ENCODE data around the gene R3HCC1L. TPM values are rescaled to one million over a fixed set of nuclear protein-coding genes. Genes with fewer than 3 reads are reported as not detected.

R3HCC1L gene
- total and polyA plus RNA-seq, 9 of the 15 experiments (the other 6 are each of a cell fraction or from before 2014, with no cell fraction given), result 9.1 to 17.8 (median 12.6) TPM

- TF ChIP-seq, protein P1, sequence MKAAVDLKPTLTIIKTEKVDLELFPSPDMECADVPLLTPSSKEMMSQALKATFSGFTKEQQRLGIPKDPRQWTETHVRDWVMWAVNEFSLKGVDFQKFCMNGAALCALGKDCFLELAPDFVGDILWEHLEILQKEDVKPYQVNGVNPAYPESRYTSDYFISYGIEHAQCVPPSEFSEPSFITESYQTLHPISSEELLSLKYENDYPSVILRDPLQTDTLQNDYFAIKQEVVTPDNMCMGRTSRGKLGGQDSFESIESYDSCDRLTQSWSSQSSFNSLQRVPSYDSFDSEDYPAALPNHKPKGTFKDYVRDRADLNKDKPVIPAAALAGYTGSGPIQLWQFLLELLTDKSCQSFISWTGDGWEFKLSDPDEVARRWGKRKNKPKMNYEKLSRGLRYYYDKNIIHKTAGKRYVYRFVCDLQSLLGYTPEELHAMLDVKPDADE (conservative IDR thresholded peaks at IDR 0.05; ENCODE audit: control insufficient read depth, low read depth, low read length), result no peak
- TF ChIP-seq NCOA6 (IDR thresholded peaks at IDR 0.05), result no peak
- TF ChIP-seq, protein P2, sequence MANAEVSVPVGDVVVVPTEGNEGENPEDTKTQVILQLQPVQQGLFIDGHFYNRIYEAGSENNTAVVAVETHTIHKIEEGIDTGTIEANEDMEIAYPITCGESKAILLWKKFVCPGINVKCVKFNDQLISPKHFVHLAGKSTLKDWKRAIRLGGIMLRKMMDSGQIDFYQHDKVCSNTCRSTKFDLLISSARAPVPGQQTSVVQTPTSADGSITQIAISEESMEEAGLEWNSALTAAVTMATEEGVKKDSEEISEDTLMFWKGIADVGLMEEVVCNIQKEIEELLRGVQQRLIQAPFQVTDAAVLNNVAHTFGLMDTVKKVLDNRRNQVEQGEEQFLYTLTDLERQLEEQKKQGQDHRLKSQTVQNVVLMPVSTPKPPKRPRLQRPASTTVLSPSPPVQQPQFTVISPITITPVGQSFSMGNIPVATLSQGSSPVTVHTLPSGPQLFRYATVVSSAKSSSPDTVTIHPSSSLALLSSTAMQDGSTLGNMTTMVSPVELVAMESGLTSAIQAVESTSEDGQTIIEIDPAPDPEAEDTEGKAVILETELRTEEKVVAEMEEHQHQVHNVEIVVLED (CRISPR knock-in tag; IDR thresholded peaks at IDR 0.05), result no peak
- no peak for TF ChIP-seq ERF (CRISPR knock-in tag; IDR thresholded peaks at IDR 0.05)
- TF ChIP-seq STAT5A (IDR thresholded peaks at IDR 0.05; ENCODE audit: borderline replicate concordance, low read length), result no peak
- TF ChIP-seq CHD4 (IDR thresholded peaks at IDR 0.05; ENCODE audit: insufficient read depth, insufficient replicate concordance, low read depth, low read length, poor library complexity, severe bottlenecking), result no peak
Measured at GRCh38 chr10:98257961-98258360, 123.5 kb downstream of the R3HCC1L start (continued).

DNA sequence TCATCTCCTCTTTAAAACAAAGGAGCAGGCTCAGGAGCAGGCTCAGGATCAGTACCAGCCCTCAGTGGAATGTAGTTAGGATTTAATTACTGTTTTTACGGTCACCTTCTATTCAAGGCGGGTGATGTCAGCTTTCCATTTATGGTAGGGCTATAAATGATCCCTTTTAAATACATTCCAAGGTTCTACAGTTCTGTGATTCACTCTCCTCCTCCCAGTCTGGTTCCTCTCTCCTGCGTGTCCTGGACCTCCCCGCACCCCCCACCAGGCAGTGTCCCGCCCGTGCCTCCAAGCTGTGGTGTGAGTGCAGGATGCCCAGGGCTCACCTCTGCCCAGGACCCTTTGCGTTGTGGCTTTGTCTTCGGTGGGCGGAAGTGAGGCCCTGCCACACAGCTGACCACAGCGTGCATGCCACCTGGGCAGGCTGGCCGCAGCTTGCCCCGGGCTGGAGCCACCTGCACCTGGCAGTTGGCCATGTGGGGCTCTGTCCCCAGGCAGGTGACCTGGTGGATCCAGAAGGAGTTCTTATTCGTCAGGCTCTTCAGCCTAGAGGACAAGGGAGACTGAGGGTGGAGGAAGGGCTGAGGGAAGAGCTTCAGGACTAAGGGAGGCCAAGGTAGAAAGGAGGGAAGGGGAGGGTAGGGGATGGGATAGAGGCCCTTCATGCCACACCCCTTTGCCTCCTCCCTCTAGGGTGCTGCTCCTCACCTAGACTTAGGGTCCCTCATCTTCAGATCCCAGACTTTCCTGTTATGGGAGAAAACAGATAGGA is 124.4 kb downstream of the R3HCC1L start:
- POLR2A ChIA-PET, result interaction anchor here (0.6 to 0.8 kb wide), 2 partner anchors 12 to 20 kb away, joined by 4 read pairs; no protein-coding TSS in a partner anchor
- ATAC-seq (peak; percentile 47), FAIRE-seq (no peak), DNase-seq (ENCODE audit: extremely low read depth in 1 of 4, low spot score in 3 of 4) (no peak)
- H3K27me3 ChIP-seq (ENCODE audit: control insufficient read depth in 2 of 2, insufficient read depth in 2 of 2, low read length in 2 of 2), result no peaks in the 10 kb centered on the region
- CTCF ChIA-PET (ENCODE audit: low intra/inter-chr PET ratio), result no interaction called here
- H3K36me3 ChIP-seq (ENCODE audit: control insufficient read depth, insufficient read depth, low read length), result no peaks in the 10 kb centered on the region
- in situ Hi-C loops (cut with MboI), result no loop called here
- H3K9ac ChIP-seq (ENCODE audit: insufficient read depth in 1 of 2, low read depth in 2 of 2, low read length in 2 of 2), result no peak overlapping the region
- H3K4me2 ChIP-seq (ENCODE audit: insufficient read depth, low read length), result no peak overlapping the region
- H3K4me3 ChIP-seq, result no peak overlapping the region
- H3K9me1 ChIP-seq (ENCODE audit: control insufficient read depth, insufficient read depth, low read length), result no peaks in the 10 kb centered on the region
- WGBS (ENCODE audit: insufficient coverage, low coverage, missing lambda C conversion rate), result 78% methylated on average over 10 of the region's 13 CpGs
- intact Hi-C loops (cut with micrococcal nuclease), result no loop called here
- no peaks in the 10 kb centered on the region for H3K79me2 ChIP-seq (ENCODE audit: control insufficient read depth, insufficient read depth, low read length)
- H3K4me1 ChIP-seq (replicated peaks in 1 of 2; ENCODE audit: control insufficient read depth in 2 of 2, insufficient read depth in 2 of 2, low read length in 2 of 2), result peaks cover 13 to 18% of the 10 kb centered on the region in 2 experiments
- no peak overlapping the region for H3K27ac ChIP-seq (ENCODE audit: extremely low read depth, low read depth, low read length)
- H4K20me1 ChIP-seq (replicated peaks; ENCODE audit: control insufficient read depth, insufficient read depth, low read length), result no peaks in the 10 kb centered on the region
- no peak overlapping the region for H2AFZ ChIP-seq (ENCODE audit: low read depth, low read length)
- TF ChIP-seq ELF4 (CRISPR knock-in tag; IDR thresholded peaks at IDR 0.05) (no peak), POLR2G (IDR thresholded peaks at IDR 0.05; ENCODE audit: low read depth, low read length) (0 out of 2 replicates have a peak, but pooled peaks have one; percentile 21), ASH1L (IDR thresholded peaks at IDR 0.05; ENCODE audit: borderline replicate concordance, low read depth, partially characterized antibody) (no peak)
- TF ChIP-seq, protein P3, sequence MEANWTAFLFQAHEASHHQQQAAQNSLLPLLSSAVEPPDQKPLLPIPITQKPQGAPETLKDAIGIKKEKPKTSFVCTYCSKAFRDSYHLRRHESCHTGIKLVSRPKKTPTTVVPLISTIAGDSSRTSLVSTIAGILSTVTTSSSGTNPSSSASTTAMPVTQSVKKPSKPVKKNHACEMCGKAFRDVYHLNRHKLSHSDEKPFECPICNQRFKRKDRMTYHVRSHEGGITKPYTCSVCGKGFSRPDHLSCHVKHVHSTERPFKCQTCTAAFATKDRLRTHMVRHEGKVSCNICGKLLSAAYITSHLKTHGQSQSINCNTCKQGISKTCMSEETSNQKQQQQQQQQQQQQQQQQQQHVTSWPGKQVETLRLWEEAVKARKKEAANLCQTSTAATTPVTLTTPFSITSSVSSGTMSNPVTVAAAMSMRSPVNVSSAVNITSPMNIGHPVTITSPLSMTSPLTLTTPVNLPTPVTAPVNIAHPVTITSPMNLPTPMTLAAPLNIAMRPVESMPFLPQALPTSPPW (CRISPR knock-in tag; IDR thresholded peaks at IDR 0.05), result no peak
- TF ChIP-seq, protein P4, sequence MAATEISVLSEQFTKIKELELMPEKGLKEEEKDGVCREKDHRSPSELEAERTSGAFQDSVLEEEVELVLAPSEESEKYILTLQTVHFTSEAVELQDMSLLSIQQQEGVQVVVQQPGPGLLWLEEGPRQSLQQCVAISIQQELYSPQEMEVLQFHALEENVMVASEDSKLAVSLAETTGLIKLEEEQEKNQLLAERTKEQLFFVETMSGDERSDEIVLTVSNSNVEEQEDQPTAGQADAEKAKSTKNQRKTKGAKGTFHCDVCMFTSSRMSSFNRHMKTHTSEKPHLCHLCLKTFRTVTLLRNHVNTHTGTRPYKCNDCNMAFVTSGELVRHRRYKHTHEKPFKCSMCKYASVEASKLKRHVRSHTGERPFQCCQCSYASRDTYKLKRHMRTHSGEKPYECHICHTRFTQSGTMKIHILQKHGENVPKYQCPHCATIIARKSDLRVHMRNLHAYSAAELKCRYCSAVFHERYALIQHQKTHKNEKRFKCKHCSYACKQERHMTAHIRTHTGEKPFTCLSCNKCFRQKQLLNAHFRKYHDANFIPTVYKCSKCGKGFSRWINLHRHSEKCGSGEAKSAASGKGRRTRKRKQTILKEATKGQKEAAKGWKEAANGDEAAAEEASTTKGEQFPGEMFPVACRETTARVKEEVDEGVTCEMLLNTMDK (IDR thresholded peaks at IDR 0.05; ENCODE audit: borderline replicate concordance, insufficient read depth, low read depth, low read length, poor library complexity, severe bottlenecking), result no peak
- H3K9me3 ChIP-seq (replicated peaks; ENCODE audit: control insufficient read depth, insufficient read depth, low read depth, low read length), result no peaks in the 10 kb centered on the region
- BruUV-seq (replicated peaks), result no TSS peak
